ENCODE measurements around the gene CARMIL1.
A peak's percentile ranks its signal among the peaks of the same experiment; 100 is the strongest.

The CARMIL1 gene

DNA sequence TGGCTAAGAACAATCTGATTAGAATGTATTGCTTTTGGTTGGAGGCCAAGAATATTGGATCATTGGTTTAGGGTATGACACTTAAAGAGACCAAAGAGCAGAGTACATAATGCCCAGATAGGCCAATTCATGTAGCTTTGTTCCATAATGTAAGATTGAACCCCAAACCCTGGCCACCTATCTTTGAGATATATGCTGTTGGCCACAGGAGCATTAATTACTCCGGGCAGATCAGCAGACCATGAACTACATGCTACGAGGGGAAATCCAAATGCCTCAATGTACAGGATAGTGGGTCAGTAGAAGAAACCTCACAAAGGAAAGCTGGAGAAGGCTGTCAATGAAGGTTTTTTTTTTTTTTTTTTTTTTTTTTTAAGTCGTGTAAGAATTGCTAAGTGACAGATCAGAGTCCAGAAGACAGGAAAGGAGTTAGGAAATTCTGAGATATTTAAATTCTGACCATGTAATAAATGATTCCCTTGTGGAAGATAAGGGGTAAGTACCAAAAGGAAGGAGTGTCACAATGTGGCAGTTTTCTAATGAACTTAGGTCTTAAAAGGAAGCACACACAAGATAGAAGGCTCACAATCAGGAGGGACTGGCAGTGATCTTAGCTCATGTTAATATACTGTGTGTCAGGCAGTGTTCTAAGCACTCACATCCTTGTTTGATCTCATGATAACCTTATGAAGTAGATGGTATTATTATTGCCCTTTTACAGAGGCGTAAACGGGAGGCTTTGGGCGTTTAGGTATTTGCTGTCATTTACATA lies 61.4 kb downstream of the CARMIL1 start:
- DNase-seq: no peak

DNA sequence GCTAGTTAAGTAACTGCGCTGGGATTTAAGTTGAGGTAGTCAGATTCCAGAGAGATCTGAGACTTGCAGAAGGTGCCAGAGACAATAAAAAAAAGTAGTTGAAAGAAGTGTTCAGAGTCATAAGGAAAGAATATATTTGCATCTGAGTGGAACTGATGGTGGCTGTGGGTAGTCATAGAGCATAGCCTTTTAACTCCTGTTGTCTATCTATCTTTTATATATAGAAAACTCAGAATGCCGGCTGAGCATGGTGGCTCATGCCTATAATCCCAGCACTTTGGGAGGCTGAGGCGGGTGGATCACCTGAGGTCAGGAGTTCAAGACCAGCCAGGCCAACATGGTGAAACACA lies 62.0 kb downstream of the CARMIL1 start:
- no peak for DNase-seq

DNA sequence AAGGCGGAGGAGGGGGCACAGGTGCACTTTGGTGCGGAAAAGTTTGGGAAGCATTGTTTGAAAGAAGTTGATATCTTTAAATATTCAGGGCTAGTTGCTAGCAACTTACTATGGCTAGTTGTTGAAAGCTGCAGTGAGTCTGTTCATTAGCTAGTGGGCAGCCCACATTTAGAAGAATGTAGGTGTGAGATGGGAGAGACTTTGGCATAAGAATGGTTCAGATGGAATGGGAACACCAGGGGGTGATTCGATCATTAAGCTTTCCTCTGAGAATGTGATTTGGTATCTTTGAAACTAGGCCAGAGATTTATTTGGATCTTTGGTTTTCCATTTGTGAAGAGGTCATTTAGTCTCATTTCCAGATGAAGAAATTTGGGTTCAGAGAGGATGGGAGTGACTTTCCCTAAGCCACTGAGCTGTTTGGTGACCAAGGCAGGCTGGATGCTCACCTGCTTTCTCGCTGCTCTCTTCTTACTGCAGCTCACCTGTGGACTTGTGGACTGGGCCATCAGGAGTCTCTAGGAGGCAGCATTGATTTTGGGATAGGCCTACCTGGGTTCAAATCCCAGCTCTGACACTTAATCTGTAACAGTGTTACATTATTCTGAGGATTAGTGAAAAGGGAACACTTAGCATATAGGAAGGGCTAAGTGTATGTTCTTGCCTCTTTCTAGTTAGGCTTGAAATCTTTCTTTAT lies 62.9 kb downstream of the CARMIL1 start:
- no peak for DNase-seq

DNA sequence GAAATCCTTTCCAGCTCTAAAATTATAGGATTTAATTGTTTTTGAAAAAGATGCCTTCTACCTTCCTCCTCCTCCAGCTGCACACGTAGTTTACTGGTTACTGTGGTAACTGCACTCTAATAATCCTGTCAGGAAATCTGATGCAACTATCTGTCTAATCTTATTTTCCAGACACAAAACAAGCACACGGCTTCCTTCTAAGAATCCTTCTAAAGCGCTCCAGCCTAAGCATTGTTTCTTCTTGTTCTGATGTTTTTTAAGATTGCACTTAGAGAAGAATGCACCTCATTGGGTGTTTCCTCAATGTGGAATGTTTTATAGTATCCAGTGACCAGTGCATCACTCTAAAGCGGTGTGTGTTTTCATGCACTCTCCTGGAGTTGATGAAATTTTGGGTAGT lies 63.6 kb downstream of the CARMIL1 start:
- DNase-seq: no peak

DNA sequence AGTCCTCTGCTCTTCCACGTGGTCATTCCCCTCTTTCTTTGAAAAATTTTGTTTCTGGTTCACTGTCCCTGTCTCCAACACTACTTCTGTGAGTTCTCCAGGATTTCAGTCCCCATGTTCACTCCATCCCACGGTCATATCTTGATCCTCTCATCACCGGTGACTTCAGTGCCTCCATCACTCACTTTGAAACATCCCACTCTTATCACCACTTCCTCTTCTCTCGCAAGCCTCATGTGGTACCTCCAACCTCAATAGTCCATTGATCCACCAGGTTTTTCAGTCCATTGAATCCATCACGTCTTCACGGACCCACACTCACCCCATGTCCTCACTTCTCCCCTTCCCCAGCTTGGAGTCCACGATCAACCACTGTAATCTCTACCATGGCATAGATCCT lies 64.8 kb downstream of the CARMIL1 start:
- DNase-seq: no peak

DNA sequence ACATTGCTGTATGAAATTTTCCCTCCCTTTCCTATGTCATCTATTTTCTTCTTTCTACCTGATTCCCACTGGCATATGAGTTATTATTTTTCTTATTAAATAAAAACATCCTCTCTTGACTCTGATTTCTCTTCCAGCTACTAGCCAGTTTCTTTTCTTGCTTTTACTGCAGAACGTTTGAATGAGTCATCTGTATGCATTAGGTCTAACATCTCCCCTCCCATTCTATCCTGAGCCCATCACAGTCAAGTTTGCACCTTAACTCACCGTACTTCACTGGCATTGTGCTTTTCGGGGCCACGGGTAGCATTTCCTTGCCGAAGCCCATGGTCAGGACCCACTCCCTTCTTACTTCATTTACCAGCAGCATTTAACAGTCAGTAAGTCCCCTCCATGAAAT lies 65.7 kb downstream of the CARMIL1 start:
- DNase-seq: no peak

DNA sequence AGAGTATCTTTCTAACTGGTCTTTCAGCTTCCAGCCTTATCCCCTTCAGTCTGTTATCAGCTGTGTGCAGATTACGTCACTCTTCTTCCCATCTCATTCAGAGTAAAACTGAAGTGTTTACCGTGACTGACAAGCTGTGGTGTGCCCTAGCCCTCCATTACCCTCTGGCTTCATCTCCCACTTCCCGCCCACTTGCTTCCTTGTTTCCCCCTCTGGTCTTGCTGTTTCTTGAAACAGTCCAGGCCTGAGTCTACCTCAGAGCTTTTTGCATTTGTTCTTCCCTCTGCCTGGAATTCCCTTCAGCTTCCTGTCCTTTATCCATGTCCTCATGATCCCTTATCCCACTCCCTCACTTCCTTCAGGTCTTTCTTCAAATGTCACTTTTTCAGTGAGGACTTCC lies 66.9 kb downstream of the CARMIL1 start:
- no peak for DNase-seq

DNA sequence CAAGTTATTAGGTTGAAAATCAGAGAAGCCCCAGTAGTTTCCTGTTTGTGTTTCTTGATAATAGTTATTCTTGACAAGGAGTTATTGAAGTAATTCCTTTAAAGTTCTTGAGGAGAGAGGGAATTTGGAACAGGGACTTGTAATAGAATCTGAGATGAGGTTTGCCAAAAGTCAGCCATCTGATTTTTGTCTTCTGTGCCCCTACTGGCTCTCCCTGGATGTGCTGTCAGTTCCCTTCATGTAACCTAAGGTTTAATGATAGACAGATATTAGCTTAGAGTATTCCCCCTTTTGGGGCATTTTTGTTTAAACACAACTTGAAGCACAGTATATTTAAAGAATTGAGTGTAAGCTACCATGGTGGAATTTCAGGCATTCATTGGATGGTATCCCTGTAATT lies 71.4 kb downstream of the CARMIL1 start:
- DNase-seq: no peak

DNA sequence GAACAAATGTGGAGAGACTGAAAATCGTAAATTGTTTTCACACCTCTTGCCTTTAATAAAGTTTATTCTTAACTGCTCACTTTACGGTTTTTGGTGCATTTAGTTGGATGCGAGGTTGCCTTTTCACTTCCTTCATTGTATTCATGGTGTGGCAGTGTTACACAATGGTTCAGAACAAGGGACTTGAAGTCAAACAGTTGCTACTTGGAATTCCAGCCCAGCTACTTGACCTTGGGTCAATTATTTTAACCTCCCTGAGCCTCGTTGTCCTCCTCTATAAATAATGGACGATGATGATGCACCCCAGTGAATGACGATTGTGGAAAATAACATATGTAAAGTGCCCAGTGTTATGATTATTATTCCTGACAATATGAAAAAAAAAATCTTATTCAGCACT lies 72.3 kb downstream of the CARMIL1 start:
- no peak for DNase-seq

DNA sequence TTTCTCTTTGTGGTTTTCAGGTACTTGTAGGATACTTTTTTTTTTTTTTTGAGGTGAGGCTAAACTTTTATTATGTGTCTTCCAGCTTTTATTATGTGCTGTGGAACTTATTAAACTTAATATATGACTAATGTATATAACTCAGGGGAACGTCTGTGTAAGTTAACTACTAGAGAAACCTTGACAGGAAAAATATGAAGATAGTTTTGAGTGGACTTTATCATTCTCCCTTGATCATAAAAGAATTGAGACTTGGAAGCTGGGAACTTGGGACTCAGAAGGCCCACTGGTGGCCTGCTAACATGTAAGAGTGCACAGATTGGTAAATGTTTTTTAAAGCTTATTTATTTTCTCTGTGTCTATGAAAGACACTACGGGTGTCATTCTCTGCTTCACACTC lies 73.1 kb downstream of the CARMIL1 start:
- DNase-seq: no peak

DNA sequence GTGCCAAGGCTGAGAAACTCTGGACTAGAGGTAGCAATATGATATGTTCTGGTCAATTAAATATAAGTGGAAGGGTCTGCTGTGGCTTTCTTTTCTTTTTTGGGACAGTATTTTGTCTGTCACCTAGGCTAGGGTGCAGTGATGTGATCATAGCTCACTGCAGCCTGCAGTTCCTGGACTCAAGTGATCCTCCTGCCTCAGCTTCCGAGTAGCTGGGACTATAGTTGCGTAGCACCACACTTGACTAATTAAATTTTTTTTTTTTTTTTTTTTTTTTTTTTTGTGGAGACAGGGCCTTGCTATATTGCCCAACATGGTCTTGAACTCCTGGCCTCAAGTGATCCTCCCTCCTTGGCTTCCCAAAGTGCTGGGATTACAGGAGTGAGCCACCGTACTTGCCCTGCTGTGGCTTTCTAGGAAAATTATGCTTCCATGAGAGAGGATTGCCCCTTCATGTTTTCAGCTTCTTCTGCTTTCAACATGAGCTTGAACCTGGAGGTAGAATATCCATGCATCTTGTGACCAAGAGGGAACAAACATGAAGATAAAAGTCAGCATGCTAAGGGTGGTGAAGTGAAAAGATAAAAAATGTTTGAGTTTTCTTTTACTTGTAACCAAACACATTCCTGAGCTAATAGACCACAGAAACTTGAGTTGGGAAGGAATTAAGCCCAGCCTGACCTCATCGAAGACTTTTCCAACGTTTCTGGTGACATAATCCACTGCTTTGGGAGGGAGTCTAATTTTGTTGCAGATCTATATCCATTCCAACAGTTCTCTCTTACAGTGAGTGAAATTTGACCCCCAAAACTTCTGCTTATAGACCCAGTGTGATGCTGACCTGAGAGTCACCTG lies 75.1 kb downstream of the CARMIL1 start:
- DNase-seq: peak; percentile 63

DNA sequence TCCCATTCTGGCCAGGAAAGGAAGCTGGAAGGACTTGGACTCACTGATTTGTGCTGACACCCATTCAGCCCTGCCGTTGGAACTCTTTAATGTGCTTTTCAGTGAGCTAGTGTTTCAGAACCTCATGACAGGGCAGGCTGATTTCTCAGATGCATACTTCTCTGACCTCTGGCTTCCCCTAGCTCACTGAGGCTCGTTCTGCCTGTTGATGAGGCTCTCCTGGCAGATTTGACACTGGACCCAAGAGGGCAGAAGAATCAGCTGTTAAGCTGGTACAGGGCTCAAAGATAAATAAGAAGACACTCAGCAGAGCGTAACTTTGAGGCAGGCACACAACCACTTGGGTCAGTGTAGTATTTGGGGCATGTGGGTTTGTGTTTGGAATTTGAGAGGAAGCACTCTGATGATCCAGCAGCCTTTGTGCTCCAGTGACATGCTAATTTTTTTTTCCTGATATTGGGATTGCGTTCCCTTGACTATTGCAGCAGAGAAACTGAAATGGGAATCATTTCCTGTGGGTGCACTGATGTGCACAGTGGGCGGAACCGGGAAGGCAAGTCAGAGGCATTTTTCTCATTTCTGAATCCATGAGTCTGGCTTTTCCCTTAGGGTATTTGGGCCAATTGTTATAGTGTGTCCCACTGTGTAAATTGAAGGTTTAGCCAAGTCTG lies 80.2 kb downstream of the CARMIL1 start:
- peak; percentile 68 for DNase-seq

DNA sequence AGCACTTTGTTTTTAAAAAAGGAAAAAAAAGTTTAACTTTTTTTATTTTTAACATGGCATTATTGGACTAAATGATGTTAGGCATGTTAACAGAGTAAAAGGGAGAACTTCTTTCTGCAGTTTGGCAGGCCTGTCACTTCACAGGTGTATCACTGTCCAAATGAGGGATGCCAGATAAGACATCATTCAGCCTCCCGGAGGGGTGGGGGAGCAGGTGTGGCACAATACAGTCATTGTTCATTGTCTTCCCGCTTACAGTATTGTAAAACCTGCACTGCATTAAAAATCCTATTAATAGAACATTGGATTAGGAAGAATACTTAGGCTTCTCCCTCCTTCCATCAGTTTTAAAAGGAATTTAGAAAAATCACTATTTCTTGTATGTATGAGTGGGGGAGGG lies 80.7 kb downstream of the CARMIL1 start:
- DNase-seq: no peak

DNA sequence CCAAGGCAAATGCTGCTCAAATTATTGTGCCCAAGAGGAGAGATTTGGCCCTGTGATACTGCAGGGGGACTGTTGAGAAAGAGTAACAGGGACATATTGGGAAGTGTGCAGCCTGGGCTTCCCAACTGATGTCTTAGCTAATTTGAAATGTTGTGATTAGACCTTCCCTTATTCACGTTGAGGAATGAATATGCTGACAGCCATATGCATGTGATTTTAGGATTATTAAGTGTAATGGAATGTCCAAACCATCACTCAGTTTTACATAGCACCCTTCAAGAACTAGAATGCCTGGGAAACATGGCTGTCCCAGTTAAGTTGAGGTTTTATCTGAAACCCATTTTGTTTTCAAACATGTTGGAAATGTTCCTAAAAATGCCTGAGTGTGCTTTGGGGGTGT lies 81.4 kb downstream of the CARMIL1 start:
- DNase-seq: no peak

DNA sequence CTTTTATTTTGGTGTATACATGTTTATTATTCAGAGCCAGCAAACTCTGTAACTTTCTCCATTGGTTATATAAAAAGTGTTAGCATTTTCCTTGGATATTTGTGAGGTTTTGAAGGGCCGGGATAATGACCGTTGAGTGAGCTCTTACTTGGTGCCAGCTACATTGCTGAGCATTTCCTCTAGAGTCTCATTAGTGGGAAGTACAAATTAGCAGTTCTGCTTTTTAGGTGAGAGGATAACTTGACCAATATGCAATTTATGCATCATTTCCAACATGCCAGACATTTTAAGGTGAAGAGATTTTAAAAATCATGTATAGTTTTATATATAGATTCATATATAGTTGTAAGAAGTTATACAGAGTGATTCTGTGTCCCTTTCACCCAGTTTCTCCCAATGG lies 84.3 kb downstream of the CARMIL1 start:
- no peak for DNase-seq

DNA sequence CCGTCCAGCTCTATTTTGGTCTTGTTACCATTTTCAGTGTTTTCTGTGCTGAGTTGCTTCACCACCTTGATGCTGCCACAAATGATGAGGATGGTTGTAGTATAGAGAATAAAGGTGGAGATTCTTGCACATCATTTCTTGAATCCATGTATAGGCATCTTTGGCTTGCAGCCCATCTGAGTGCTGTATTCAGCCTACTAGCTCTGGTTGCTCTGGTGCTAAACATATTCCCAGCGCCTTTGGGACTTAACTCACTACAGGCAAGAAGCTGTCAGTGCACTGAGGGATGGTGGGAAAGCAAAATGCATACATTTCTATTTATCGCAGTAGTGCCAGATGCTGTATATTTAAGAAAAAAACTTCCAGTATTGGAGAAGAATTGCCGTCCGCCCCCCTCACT lies 86.0 kb downstream of the CARMIL1 start:
- no peak for DNase-seq

DNA sequence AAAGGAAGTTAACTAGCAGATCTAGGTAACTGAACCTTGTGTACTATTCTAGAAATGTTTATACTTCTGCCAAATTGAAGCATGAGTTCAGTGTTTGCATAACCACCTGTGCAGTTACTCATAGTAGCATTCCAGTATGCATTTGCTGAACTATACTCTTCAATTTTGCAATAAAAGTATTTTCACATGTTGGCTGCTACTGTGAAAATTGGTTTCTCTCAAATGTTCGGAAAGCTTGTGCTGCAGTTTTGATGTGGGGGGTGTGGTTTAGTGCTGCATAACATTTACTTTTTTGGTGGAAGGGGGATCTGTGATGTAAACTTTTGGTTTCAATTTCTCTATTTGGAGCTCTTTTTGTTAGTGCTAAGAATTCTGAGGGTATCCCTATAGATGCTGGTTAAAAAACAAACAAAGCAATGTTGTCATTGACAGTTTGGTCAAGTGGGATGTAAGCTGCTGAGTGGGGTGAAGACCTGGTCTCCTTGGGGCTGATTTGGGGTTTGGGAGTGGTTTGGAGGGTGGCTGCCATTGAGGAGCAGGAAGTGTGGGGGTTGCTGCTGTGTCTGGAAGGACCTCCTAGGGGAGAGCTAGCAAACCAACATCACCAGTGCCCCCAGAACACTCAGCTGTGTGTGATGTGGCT lies 87.8 kb downstream of the CARMIL1 start:
- DNase-seq: peak; percentile 18

DNA sequence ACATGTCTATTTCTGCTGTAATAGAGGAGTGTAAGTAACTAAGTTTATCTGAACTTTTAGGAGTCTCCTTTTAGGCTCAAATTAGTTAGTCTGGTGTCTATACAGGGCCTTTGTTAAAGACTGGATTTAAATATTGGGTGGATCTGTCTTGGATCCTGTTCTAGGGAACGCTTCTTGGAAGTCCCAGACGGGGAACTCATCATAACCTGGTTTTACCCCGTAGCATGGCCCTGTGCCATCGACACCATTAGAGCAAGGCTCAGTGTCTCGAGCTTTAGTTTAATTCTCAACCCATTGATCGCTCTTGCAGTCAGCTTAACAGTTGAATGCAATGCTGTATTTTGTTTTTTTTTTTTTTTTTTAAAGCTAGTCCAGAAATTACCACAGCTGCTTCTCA lies 89.9 kb downstream of the CARMIL1 start:
- no peak for DNase-seq

DNA sequence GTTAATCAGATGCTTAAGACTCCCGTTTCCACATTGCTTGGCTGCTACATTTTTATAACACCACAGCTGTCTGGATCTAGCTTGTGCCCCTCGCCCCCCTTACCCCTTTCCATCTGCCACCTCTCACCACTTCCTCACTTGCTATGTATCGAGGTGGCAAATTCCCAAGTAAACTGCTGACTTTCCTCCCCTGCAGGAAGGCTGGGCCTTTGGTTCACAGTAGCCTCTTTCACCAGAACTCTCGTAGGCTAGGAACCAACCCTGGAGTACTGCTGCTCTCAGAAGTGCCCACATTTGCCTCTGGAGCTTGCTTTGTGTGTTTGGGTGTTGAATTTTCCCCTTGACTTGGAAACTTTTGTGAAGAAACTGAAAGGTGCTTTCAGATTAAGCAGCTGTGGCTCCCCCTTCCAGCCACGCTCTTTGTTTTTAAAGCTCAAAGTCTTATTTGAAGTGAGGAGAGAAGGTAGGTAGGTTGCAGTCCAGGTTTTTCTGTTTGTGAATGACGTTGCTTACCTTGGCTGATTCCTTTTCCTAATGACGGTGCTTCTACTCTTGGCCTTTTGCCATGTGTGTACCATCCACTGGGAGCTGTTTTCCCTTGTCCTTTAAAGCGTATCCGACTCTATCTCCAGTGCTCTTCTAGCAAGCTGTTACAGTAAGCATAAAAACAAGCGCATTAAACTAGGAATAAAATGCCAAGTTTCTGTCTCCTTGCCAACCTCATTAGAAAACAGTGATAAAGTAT lies 90.4 kb downstream of the CARMIL1 start:
- peak; percentile 44 for DNase-seq

DNA sequence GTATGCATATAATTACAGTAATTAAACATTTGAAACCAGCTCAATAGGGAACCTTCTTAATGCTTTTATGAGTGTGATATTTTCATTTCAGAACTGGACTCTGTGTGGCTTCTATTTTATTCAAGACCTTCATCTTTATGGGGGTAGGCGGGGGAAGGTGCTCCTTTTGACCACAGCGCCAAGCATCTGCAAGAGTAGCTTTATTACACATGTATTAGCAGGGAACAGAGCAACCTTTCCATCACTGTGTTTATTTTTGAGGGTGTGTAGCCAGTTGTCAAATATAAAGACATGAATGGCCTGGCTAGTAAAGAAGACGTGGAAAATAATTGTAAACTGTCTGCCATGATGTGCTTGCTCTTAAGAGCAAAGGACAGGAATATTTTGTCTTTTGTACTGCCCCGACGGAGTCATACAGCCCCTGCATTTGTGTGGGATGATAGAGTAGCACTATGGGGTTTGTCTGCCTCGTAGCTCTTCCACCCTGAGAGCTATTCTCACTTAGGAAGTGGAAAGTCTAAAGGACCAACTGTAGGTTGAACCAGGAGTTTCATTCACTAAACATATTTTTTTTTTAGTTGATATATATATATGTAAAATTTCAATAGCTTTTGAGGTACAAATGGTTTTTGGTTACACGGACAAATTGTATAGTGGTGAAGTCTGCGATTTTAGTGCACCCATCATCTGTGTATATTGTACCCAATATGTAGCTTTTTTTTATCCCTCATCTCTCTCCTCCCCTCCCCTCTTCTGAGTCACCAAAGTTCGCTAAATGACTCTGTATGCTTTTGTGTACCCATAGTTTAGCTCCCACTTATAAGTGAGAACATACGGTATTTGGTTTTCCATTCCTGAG lies 91.2 kb downstream of the CARMIL1 start:
- DNase-seq: no peak

DNA sequence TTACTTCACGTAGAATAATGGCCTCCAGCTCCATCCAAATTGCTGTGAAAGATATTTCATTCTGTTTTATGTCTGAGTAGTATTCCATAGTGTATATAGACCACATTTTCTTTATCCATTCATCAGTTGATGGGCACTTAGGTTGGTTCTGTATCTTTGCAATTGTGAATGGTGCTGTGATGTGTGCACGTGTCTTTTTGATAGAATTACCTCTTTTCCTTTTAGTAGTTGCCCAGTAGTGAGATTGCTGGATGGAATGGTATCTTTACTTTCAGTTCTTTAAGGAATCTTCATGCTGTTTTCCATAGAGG lies 91.8 kb downstream of the CARMIL1 start:
- no peak for DNase-seq
